Nephron (organoid): Measurements from ENCODE around the gene TMEM88.

Experiments
- H3K27ac Mint-ChIP-seq, 3 experiments: 2 replicates each; pipeline ENCODE4 v1.8.0; 2020; ENCODE audit warnings: mixed read lengths in 3 of 3, mild to moderate bottlenecking in 2 of 3, moderate library complexity in 1 of 3
- H3K27me3 Mint-ChIP-seq: 2 replicates; pipeline ENCODE4 v1.8.0; 2021; ENCODE audit warnings: low read depth, mild to moderate bottlenecking, moderate library complexity, mixed read lengths
- H3K36me3 Mint-ChIP-seq: 2 replicates; pipeline ENCODE4 v1.8.0; 2020; ENCODE audit warnings: low read depth, mixed read lengths
- H3K4me1 Mint-ChIP-seq: 2 replicates; pipeline ENCODE4 v1.8.0; 2020; ENCODE audit warnings: mixed read lengths
- H3K4me3 Mint-ChIP-seq, 3 experiments: 2 replicates each; pipeline ENCODE4 v1.8.0; 2020; ENCODE audit warnings: mild to moderate bottlenecking in 3 of 3, mixed read lengths in 3 of 3, moderate library complexity in 2 of 3
- H3K9me3 Mint-ChIP-seq: 2 replicates; pipeline ENCODE4 v1.8.0; 2020; ENCODE audit warnings: mixed read lengths
- TF ChIP-seq, protein P1 (sequence below), 3 experiments: fragments of 200-600 bp; sonication (generic); IDR thresholded peaks; one replicate each; pipeline ENCODE4 v1.5.0; 2021; ENCODE audit warnings: antibody characterized with exemption in 3 of 3; ENCODE audit not compliant: unreplicated experiment in 3 of 3

Gene TMEM88

DNA sequence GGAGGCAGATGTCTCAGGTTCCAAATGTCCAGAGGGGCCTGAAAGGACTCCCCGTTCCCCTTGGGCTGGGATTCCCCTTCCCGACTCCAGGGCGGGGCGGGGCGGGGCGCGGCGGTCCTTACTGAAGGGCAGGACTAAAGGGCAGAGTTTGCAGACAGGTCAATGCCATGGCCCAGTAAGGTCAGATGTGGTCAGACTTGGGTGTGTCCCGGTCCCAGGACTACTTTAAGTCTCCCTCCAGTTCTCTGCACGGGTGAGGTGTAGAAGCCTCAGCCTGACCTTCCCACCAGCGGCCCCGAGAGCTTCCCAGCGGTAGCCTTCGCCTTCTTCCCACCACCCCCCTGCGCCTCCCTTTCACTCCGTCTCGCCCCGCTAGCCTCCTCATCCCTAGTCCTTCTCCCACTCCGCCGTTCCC, 20.3 kb upstream of the TMEM88 start:
- Mint-ChIP-seq H3K27me3 (peaks cover 24% of the 10 kb centered on the region), H3K36me3 (no peaks in the 10 kb centered on the region), H3K27ac (peak overlapping the region; percentile 74 to 99 (median 95)), H3K9me3 (no peaks in the 10 kb centered on the region), H3K4me3 (peak overlapping the region; percentile 89 to 97 (median 90)), H3K4me1 (peaks cover 34% of the 10 kb centered on the region)
- TF ChIP-seq, protein P1, sequence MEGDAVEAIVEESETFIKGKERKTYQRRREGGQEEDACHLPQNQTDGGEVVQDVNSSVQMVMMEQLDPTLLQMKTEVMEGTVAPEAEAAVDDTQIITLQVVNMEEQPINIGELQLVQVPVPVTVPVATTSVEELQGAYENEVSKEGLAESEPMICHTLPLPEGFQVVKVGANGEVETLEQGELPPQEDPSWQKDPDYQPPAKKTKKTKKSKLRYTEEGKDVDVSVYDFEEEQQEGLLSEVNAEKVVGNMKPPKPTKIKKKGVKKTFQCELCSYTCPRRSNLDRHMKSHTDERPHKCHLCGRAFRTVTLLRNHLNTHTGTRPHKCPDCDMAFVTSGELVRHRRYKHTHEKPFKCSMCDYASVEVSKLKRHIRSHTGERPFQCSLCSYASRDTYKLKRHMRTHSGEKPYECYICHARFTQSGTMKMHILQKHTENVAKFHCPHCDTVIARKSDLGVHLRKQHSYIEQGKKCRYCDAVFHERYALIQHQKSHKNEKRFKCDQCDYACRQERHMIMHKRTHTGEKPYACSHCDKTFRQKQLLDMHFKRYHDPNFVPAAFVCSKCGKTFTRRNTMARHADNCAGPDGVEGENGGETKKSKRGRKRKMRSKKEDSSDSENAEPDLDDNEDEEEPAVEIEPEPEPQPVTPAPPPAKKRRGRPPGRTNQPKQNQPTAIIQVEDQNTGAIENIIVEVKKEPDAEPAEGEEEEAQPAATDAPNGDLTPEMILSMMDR (IDR thresholded peaks at IDR 0.05; ENCODE audit: unreplicated experiment in 3 of 3), result no peak

DNA sequence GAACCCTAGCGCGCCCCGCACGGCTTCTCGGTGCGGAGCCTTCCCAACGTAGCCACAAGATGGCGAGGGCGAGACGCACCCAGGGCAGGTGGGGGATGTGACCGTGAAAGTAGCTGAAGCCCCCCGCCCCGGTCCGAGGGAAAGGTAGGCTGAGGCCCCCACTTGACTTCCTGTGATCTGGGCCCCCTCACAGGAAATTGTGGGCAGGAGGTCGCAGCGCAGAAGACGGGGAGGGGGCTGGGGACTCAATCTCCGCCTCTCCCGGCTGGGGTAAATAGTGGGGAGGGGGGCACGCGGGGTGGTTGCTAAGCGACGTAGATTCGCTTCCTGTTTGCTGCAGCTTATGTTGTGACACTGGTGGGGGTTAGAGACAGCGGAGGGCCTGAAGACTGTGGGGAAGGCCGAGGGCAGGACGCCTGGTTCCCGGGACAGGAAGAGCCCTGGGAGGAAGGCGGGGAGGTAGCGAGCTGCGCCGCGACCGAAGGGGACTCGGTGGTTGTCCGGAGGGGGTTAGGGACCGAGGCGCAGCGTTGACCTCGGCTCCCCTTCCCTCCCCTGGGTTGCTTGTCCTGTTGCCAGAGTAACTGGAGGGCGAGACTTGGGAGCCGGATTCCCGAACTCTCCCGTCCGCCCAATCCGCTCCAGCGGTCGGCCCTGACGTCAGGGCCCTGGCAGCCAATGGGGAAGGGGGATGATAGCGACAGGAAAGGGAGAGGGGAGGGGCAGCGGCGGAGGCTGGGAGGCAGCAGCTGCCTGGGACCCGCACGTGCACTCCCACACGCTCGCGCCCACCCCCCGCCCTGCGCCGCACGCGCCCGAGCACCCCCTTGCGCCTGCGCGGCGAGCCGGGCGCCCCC, 19.7 kb upstream of the TMEM88 start:
- Mint-ChIP-seq H3K4me3 (peak overlapping the region; percentile 89 to 97 (median 94)), H3K36me3 (peaks cover 3% of the 10 kb centered on the region), H3K9me3 (no peaks in the 10 kb centered on the region), H3K27me3 (peaks cover 23% of the 10 kb centered on the region), H3K27ac (peak overlapping the region; percentile 74 to 99 (median 95)), H3K4me1 (peaks cover 40% of the 10 kb centered on the region)
- TF ChIP-seq, protein P1 (IDR thresholded peaks at IDR 0.05; ENCODE audit: unreplicated experiment in 3 of 3), result peak; percentile 77 to 80 (median 78)

DNA sequence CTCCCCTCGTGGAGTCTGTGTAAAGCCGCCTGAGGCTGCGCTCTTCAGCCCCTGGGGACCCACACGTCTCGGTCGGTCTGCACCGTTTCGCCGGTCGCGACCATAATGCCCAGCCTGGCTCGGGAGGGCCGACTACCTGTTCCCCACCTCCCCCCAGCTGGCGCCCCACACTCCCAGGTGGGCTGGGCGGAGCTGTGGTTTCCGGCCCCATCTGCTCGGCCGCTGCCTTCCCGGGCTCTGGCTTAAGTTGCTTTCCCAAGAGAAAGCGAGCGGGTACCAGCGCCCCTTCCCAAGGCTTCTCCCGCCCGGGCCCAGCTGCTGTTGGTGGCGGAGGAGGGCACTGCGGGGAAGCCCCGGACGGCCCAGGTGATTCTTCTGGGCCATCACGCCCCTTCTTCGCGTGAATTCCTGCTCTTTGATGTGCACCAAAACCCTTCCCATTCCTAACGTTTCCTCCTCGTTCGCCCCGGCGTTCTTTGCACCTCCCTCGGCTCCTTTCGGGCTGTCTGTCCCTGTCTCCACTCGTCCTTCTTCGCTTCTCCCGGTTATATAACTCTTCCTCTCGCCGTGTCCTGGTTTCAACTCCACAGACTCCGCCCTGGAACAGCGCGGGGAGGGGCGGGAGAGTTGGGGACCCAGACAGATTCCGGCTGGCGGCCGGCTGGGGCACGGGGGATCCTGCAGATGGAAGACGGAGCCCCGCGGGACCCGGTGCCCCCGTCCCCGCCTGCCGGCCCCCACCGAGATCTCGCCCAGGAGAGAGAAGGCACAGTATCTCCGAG, 18.9 kb upstream of the TMEM88 start:
- TF ChIP-seq, protein P1 (IDR thresholded peaks at IDR 0.05; ENCODE audit: unreplicated experiment in 3 of 3), result no peak
- Mint-ChIP-seq H3K4me1 (peaks cover 48% of the 10 kb centered on the region), H3K27me3 (peaks cover 14% of the 10 kb centered on the region), H3K9me3 (no peaks in the 10 kb centered on the region), H3K27ac (peak overlapping the region; percentile 79 to 99 (median 91)), H3K4me3 (peak overlapping the region; percentile 94 to 97 (median 96)), H3K36me3 (peaks cover 10% of the 10 kb centered on the region)

DNA sequence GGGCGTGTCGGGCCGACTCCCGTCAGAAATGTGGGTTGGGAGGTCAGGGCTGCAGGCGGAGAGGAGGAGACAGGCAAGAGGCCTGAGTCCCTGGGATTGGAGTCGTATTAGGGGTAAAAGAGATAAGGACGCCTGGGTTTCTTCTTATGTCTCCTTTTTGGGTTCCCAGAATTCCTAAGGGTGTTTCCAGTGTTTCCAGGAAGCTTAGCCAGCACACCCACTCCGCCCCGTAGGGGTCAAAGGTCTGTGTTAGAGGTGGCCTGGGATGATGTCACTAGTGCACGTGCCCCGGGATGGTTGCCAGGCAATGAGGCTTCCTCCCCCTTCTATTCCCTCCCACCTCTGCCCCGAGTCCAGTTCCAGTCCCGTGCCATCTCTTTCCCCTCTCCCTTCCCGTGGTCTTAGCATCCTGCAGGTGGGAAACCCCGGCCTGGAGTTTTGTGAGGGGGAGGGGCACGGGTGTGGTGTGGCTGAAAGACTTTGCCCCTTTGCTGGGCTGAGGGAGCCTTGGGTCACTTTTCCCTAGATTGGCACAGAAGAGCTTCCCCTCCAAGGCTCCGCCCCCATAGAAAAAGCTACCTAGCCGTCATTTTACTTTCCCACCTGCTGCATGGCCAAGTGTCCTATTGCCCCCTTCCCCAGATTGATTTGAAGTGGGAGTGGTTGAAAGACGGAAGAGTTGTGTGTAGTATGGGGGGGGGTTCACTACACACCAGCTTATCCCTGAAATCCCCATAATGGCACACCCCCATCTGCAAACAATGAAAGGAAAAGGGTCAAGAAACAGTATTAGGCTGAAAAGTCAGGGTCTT, 18.1 kb upstream of the TMEM88 start:
- peaks cover 10% of the 10 kb centered on the region for H3K36me3 Mint-ChIP-seq
- peak overlapping the region; percentile 94 to 97 (median 96) for H3K4me3 Mint-ChIP-seq
- H3K9me3 Mint-ChIP-seq, result no peaks in the 10 kb centered on the region
- TF ChIP-seq, protein P1 (IDR thresholded peaks at IDR 0.05; ENCODE audit: unreplicated experiment in 3 of 3), result no peak
- peaks cover 54% of the 10 kb centered on the region for H3K4me1 Mint-ChIP-seq
- peaks cover 8% of the 10 kb centered on the region for H3K27me3 Mint-ChIP-seq
- H3K27ac Mint-ChIP-seq, result peak overlapping the region; percentile 79 to 99 (median 91)

DNA sequence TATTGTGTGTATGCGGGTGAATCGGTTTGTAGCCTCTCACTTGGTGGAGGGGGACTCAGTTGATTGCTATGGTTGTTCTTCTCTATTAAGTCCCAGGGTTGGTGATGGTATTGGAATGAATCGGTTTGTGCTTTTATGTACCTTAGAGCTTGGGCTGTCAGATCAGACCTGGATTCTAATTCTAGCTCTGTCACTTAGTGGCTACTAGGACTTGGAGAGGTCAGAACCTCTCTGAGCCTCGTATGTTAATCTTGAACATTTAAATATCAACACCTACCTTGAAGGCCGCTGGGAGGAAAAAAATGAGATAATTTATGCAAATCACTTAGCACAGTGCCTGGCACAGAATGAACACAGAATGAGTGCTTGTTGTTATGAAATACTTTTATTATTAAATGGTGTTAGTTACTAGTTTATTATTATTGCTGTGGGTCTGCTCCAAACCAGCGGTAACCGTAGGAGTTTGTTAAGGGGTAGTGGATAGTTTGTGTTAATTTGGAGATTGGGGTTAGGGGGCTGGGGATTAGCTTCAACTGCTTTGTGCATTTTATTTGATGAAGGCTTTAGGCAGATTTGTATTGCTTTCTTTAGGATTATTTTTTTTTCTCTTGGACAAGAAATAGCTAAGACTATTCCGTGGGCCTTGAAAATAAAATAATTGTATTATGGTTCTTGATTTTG, 17.3 kb upstream of the TMEM88 start:
- TF ChIP-seq, protein P1 (IDR thresholded peaks at IDR 0.05; ENCODE audit: unreplicated experiment in 3 of 3), result no peak

More for the DNA sequence above, 17.3 kb upstream of the TMEM88 start:
- peaks cover 10% of the 10 kb centered on the region for H3K36me3 Mint-ChIP-seq
- H3K9me3 Mint-ChIP-seq, result no peaks in the 10 kb centered on the region
- peaks cover 4% of the 10 kb centered on the region for H3K27me3 Mint-ChIP-seq
- H3K4me1 Mint-ChIP-seq, result peaks cover 58% of the 10 kb centered on the region
- peak overlapping the region; percentile 79 to 99 (median 91) for H3K27ac Mint-ChIP-seq
- peak overlapping the region; percentile 94 to 97 (median 96) for H3K4me3 Mint-ChIP-seq
